H1 (cell line): ENCODE results near the gene EPHB1. TPM values are rescaled to one million over a fixed set of nuclear protein-coding genes. Genes with fewer than 3 reads are reported as not detected.

Experiments
- CTCF ChIA-PET: fragments of 300-600 bp; sonication (Branson Sonifier 250); formaldehyde crosslinking; loops from one replicate; lab custom pipeline; 2021; ENCODE audit not compliant: partially characterized antibody; lab: Charles Lee
- POLR2A ChIA-PET: fragments of 300-600 bp; sonication (Branson Sonifier 250); formaldehyde crosslinking; loops from one replicate; lab custom pipeline; 2021; ENCODE audit warnings: inconsistent platforms; ENCODE audit not compliant: partially characterized antibody; lab: Charles Lee
- DNase-seq, 2 experiments: peaks; one replicate each; pipeline versions ENCODE4 v3.0.0 to v3.0.0-alpha.2; 2010 to 2022; ENCODE audit warnings: low spot score in 2 of 2, low read depth in 1 of 2, mixed read lengths in 1 of 2
- FAIRE-seq: peaks from 2 replicates; lab custom pipeline; 2011; peaks lifted over from hg19 to GRCh38; lab: Jason Lieb, UNC
- H2AFZ ChIP-seq: 2 replicates; pipeline ENCODE4 v1.8.1; 2012; ENCODE audit warnings: low read length, inconsistent platforms
- H2AK5ac ChIP-seq: 2 replicates; pipeline ENCODE4 v1.6.1; 2013; ENCODE audit warnings: low read depth, low read length
- H2BK120ac ChIP-seq: replicated peaks from 2 replicates; pipeline ENCODE3; 2013; ENCODE audit warnings: low read depth, low read length, inconsistent platforms
- H2BK12ac ChIP-seq: 2 replicates; pipeline ENCODE4 v1.6.1; 2013; ENCODE audit warnings: low read depth, low read length
- H2BK15ac ChIP-seq: 2 replicates; pipeline ENCODE4 v1.6.1; 2013; ENCODE audit warnings: low read length
- H2BK20ac ChIP-seq: 2 replicates; pipeline ENCODE4 v1.6.1; 2013; ENCODE audit warnings: low read length
- H2BK5ac ChIP-seq: 2 replicates; pipeline ENCODE4 v1.6.1; 2013; ENCODE audit warnings: low read depth, low read length
- H3K14ac ChIP-seq: 2 replicates; pipeline ENCODE4 v1.6.1; 2013; ENCODE audit warnings: inconsistent platforms; ENCODE audit not compliant: insufficient read length
- H3K18ac ChIP-seq: 2 replicates; pipeline ENCODE4 v1.6.1; 2013; ENCODE audit warnings: low read length; ENCODE audit errors: extremely low read depth
- H3K23ac ChIP-seq: 2 replicates; pipeline ENCODE4 v1.6.1; 2013; ENCODE audit warnings: inconsistent platforms; ENCODE audit not compliant: insufficient read length
- H3K23me2 ChIP-seq: 2 replicates; pipeline ENCODE4 v1.6.1; 2013; ENCODE audit warnings: low read depth, low read length
- H3K27ac ChIP-seq: 2 replicates; pipeline ENCODE4 v1.6.1; 2011; ENCODE audit warnings: low read depth, low read length, inconsistent platforms
- H3K27me3 ChIP-seq, 4 experiments: replicated peaks in 1 of 4; 1 replicate in 1 of 4; 2 replicates in 3 of 4; pipeline versions ENCODE4 v1.6.1 to v1.8.1; 2011 to 2013; ENCODE audit warnings: low read length in 3 of 4, mild to moderate bottlenecking in 3 of 4, inconsistent platforms in 2 of 4, mixed read lengths in 2 of 4, moderate library complexity in 1 of 4; ENCODE audit not compliant: control insufficient read depth in 3 of 4, insufficient read depth in 3 of 4; ENCODE audit errors: extremely low read depth in 1 of 4
- H3K36me3 ChIP-seq, 4 experiments: 2 replicates each; pipeline versions ENCODE4 v1.6.1 to v1.8.1; 2011 to 2013; ENCODE audit warnings: mild to moderate bottlenecking in 4 of 4, low read length in 3 of 4, moderate library complexity in 2 of 4, control low read depth in 1 of 4, inconsistent platforms in 1 of 4; ENCODE audit not compliant: insufficient read depth in 4 of 4, control insufficient read depth in 2 of 4
- H3K4ac ChIP-seq: replicated peaks from 2 replicates; pipeline ENCODE3; 2013; ENCODE audit warnings: low read length, low read depth, mixed read lengths, inconsistent platforms; ENCODE audit not compliant: insufficient read length
- H3K4me1 ChIP-seq, 4 experiments: replicated peaks in 1 of 4; 1 replicate in 1 of 4; 2 replicates in 3 of 4; pipeline versions ENCODE4 v1.6.1 to v1.8.1; 2011 to 2013; ENCODE audit warnings: low read length in 3 of 4, inconsistent platforms in 2 of 4, mixed read lengths in 1 of 4; ENCODE audit not compliant: insufficient read depth in 4 of 4, control insufficient read depth in 3 of 4
- H3K4me2 ChIP-seq, 2 experiments: 2 replicates each; pipeline versions ENCODE4 v1.6.1 to v1.8.1; 2011 to 2013; ENCODE audit warnings: low read depth in 2 of 2, low read length in 2 of 2, control low read depth in 1 of 2, inconsistent platforms in 1 of 2, mild to moderate bottlenecking in 1 of 2; ENCODE audit not compliant: insufficient read depth in 1 of 2
- H3K4me3 ChIP-seq, 4 experiments: fragments of 200-600, 300-600 bp in 1 of 4; sonication (generic), shearing (Covaris generic), sonication (Bioruptor Twin) in 1 of 4; 2 replicates each; pipeline versions ENCODE4 v1.5.1 to v1.8.1; 2011 to 2016; ENCODE audit warnings: low read length in 4 of 4, low read depth in 3 of 4, control low read depth in 2 of 4, inconsistent platforms in 2 of 4, mild to moderate bottlenecking in 2 of 4, mixed read lengths in 1 of 4, moderate library complexity in 1 of 4; ENCODE audit not compliant: insufficient read depth in 2 of 4; ENCODE audit errors: extremely low read depth in 1 of 4
- H3K56ac ChIP-seq: replicated peaks from 2 replicates; pipeline ENCODE3; 2013; ENCODE audit warnings: low read depth, mild to moderate bottlenecking, mixed read lengths, low read length, inconsistent platforms; ENCODE audit not compliant: insufficient read length
- H3K79me1 ChIP-seq: 2 replicates; pipeline ENCODE4 v1.6.1; 2013; ENCODE audit warnings: low read depth, low read length, control low read depth
- H3K79me2 ChIP-seq, 2 experiments: 2 replicates each; pipeline versions ENCODE4 v1.6.1 to v1.8.1; 2012 to 2013; ENCODE audit warnings: low read length in 2 of 2, mild to moderate bottlenecking in 2 of 2, inconsistent platforms in 1 of 2; ENCODE audit not compliant: insufficient read depth in 2 of 2, control insufficient read depth in 1 of 2
- H3K9ac ChIP-seq, 4 experiments: replicated peaks in 1 of 4; 1 replicate in 1 of 4; 2 replicates in 3 of 4; pipeline versions ENCODE4 v1.6.1 to v1.8.1; 2011 to 2013; ENCODE audit warnings: low read depth in 3 of 4, low read length in 3 of 4, control low read depth in 2 of 4, mild to moderate bottlenecking in 2 of 4, moderate library complexity in 2 of 4, inconsistent platforms in 1 of 4; ENCODE audit errors: extremely low read depth in 1 of 4
- H3K9me3 ChIP-seq, 2 experiments: 2 replicates each; pipeline versions ENCODE4 v1.6.1 to v1.8.1; 2012 to 2013; ENCODE audit warnings: mild to moderate bottlenecking in 2 of 2, moderate library complexity in 2 of 2, control low read depth in 1 of 2, inconsistent platforms in 1 of 2, low read depth in 1 of 2, low read length in 1 of 2, mixed read lengths in 1 of 2; ENCODE audit not compliant: insufficient read depth in 2 of 2
- H4K20me1 ChIP-seq, 2 experiments: replicated peaks in 1 of 2; 2 replicates each; pipeline versions ENCODE3 to v1.8.1; 2011 to 2013; ENCODE audit warnings: inconsistent platforms in 2 of 2, low read length in 2 of 2, mild to moderate bottlenecking in 1 of 2; ENCODE audit not compliant: insufficient read depth in 2 of 2, control insufficient read depth in 1 of 2
- H4K5ac ChIP-seq: 2 replicates; pipeline ENCODE4 v1.6.1; 2013; ENCODE audit warnings: low read length, low read depth, mixed read lengths, inconsistent platforms; ENCODE audit not compliant: insufficient read length
- H4K8ac ChIP-seq: 2 replicates; pipeline ENCODE4 v1.8.0; 2013; ENCODE audit warnings: mild to moderate bottlenecking, moderate library complexity, low read length, inconsistent platforms; ENCODE audit not compliant: insufficient read depth; ENCODE audit errors: extremely low read depth
- H4K91ac ChIP-seq: replicated peaks from 2 replicates; pipeline ENCODE3; 2013; ENCODE audit warnings: low read length, mixed read lengths, inconsistent platforms; ENCODE audit not compliant: insufficient read length
- ASH2L ChIP-seq: fragments of 200-600, 300-600 bp; sonication (generic); IDR thresholded peaks from one replicate; pipeline ENCODE4 v1.7.1; 2017; ENCODE audit warnings: low read length
- BRCA1 ChIP-seq: IDR thresholded peaks from 2 replicates; pipeline ENCODE4 v1.6.1; 2012; ENCODE audit warnings: low read depth, low read length, improper control_type of control experiment
- EGR1 ChIP-seq: IDR thresholded peaks from 2 replicates; pipeline ENCODE4 v1.6.1; 2011; ENCODE audit warnings: low read depth, low read length, borderline replicate concordance
- EZH2 ChIP-seq: fragments of 200-600 bp; sonication (generic); IDR thresholded peaks from 2 replicates; pipeline ENCODE4 v1.7.1; 2012; ENCODE audit warnings: low read depth, mild to moderate bottlenecking, moderate library complexity, low read length, inconsistent platforms; ENCODE audit not compliant: severe bottlenecking
- HDAC2 ChIP-seq, 2 experiments: fragments of 300-600 bp in 1 of 2; sonication (generic) in 1 of 2; IDR thresholded peaks; 2 replicates each; pipeline ENCODE4 v1.6.1; 2011 to 2012; ENCODE audit warnings: low read depth in 2 of 2, low read length in 2 of 2, mild to moderate bottlenecking in 2 of 2, moderate library complexity in 2 of 2, borderline replicate concordance in 1 of 2, inconsistent platforms in 1 of 2
- JUN ChIP-seq: IDR thresholded peaks from 2 replicates; pipeline ENCODE4 v1.6.1; 2011; ENCODE audit warnings: low read depth, mild to moderate bottlenecking, improper control_type of control experiment, low read length
- KDM1A ChIP-seq: fragments of 200-600, 300-600 bp; sonication (generic); IDR thresholded peaks from 2 replicates; pipeline ENCODE4 v1.7.1; 2016; ENCODE audit warnings: mild to moderate bottlenecking, low read length, borderline replicate concordance
- NANOG ChIP-seq: IDR thresholded peaks from 2 replicates; pipeline ENCODE4 v1.6.1; 2011; ENCODE audit warnings: low read length, low read depth, mild to moderate bottlenecking, inconsistent platforms; ENCODE audit not compliant: insufficient read depth, poor library complexity, severe bottlenecking
- RNF2 ChIP-seq: fragments of 200-900, 300-1000 bp; sonication (generic); IDR thresholded peaks from 2 replicates; pipeline ENCODE4 v1.7.1; 2016; ENCODE audit warnings: borderline replicate concordance, low read depth, mild to moderate bottlenecking, antibody characterized with exemption, low read length; ENCODE audit not compliant: poor library complexity, severe bottlenecking; ENCODE audit errors: missing control alignments
- SRF ChIP-seq: IDR thresholded peaks from 2 replicates; pipeline ENCODE4 v1.6.1; 2011; ENCODE audit warnings: mild to moderate bottlenecking, low read depth, low read length, moderate library complexity
- WGBS, 2 experiments: shearing (Covaris generic) in 1 of 2; methylation state at CpG; one replicate each; pipeline versions ENCODE4 v1.1.6 to v1.1.7; 2013 to 2015; ENCODE audit warnings: low lambda C conversion rate in 2 of 2, mixed read lengths in 2 of 2, inconsistent platforms in 1 of 2, low coverage in 1 of 2, missing lambda C conversion rate in 1 of 2; ENCODE audit not compliant: insufficient replicate concordance in 2 of 2, insufficient coverage in 1 of 2, insufficient read length in 1 of 2; ENCODE audit errors: extremely low coverage in 1 of 2, missing lambda C conversion rate in 1 of 2; 5-methylcytosine and 5-hydroxymethylcytosine counted together
- polyA plus RNA-seq, 7 experiments: library from polyadenylated mRNA; depleted of rRNA in 3 of 7; stranded (reverse) in 5 of 7; unstranded in 2 of 7; fragments of >200 nt in 5 of 7; fragments of 200-250 nt in 2 of 7; gene quantifications; 1 replicate in 5 of 7; 2 replicates in 1 of 7; 4 replicates in 1 of 7; pipeline versions ENCODE4 v1.2.1 to v1.2.3, GENCODE V29; 2011 to 2013; ENCODE audit warnings: missing spikeins in 2 of 7, mixed read lengths in 2 of 7
- total RNA-seq: library from RNA; stranded (reverse); fragmentation: NEBNext Ultra II Directional; extraction: Animal tissue kit (Norgen Biotek cat#: 25700); gene quantifications from 2 replicates; pipeline ENCODE4 v1.2.1, GENCODE V29; 2021

EPHB1 gene
- total and polyA plus RNA-seq, 2 of the 8 experiments (the other 6 are each of a cell fraction or from before 2014, with no cell fraction given) = 3.5 to 5.9 TPM

GRCh38 chr3:134899786-134900185 is 104.7 kb downstream of the EPHB1 start:
- Histone ChIP-seq H3K79me2 (no peaks in the 10 kb centered on the region), H3K4me3 (no peak overlapping the region), H4K20me1 (peaks cover 2 to 3% of the 10 kb centered on the region in 2 experiments), H3K14ac (no peak overlapping the region), H4K5ac (no peak overlapping the region), H3K4me2 (no peak overlapping the region), H2BK15ac (no peak overlapping the region), H3K4ac (no peak overlapping the region), H3K18ac (no peak overlapping the region), H2BK20ac (no peak overlapping the region), H3K23ac (no peak overlapping the region), H2BK12ac (no peak overlapping the region), H3K9ac (no peak overlapping the region), H3K56ac (no peak overlapping the region), H3K79me1 (no peaks in the 10 kb centered on the region), H3K36me3 (no peaks in the 10 kb centered on the region), H2AK5ac (no peak overlapping the region), H3K27me3 (peaks cover under 1 to 12% (median 2%) of the 10 kb centered on the region in 4 experiments; a peak in 4 of 7 replicates), H3K23me2 (no peaks in the 10 kb centered on the region), H3K4me1 (peaks cover 0 to 4% (median 2%) of the 10 kb centered on the region in 4 experiments; a peak in 2 of 7 replicates), H4K91ac (no peak overlapping the region), H4K8ac (no peak overlapping the region), H2AFZ (no peak overlapping the region), H3K27ac (no peak overlapping the region), H3K9me3 (no peaks in the 10 kb centered on the region), H2BK120ac (no peak overlapping the region), H2BK5ac (no peak overlapping the region)
- ChIA-PET CTCF (interaction anchor here (0.7 to 1.1 kb wide), 2 partner anchors 19 to 109 kb away, joined by 3 read pairs; no protein-coding TSS in a partner anchor), POLR2A (no interaction called here)
- DNase-seq (no peak), FAIRE-seq (no peak)
- WGBS, 2 experiments = 90% methylated on average over 1 of the region's 1 CpG; no CpG with 5 or more reads in 1 of the 2 experiments
- TF ChIP-seq JUN (no peak), HDAC2 (IDR thresholded peaks at IDR 0.05; ENCODE audit: borderline replicate concordance in 1 of 2, low read depth in 2 of 2, low read length in 2 of 2) (no peak), EZH2 (no peak), EGR1 (no peak), ASH2L (no peak), RNF2 (no peak), NANOG (no peak), SRF (no peak), BRCA1 (no peak), KDM1A (no peak)
